Measurements from ENCODE around the gene CAMKK2.
A peak's percentile ranks its signal among the peaks of the same experiment; 100 is the strongest.
"Not testable (repeated sequence)": the region's sequence is repeated elsewhere in the genome, so short reads cannot be mapped to it uniquely, and the experiment has no call there.

Gene CAMKK2

GRCh38 chr12:121245031-121245430 is 51.5 kb downstream of the CAMKK2 start:
- no peak for DNase-seq

DNA sequence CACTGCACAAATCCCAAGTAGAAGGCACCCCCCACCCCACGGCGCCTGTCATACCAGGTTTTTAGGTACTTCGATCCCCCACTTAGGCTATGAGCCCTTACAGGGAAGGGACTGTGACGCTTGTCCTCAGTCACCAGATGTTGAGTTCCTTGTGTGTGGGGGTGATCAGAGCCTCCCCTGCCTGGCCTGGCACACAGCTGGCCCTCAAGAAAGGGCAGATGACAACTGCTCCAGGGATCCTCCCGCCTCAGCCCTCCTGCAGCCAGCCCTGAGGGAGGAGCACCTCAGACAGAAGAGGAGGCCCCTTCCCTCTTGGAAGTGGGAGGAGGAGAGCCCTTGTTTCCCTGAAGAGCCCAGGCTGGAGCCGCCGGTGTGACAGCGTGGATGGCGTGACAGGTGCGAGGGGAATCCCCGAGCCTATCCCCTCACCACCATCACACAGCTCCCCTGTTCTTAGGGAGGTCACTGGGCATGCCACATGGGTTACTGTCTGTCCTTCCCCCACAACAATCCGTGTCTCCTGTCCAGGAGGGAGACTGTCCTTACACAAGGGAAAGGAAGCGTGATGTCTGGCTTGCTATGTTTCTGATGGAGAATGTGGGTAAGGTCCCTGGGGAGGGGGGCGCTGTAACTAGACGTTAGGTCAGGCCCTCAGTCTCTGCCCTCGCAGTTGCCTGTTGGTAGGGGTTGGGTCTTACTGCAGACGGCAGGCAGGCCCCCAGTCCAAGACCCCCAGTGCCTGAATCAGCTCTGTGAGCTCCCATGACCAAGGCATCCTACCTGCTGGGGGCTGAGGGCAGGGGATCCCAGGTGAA is 55.1 kb downstream of the CAMKK2 start:
- no peak for DNase-seq

DNA sequence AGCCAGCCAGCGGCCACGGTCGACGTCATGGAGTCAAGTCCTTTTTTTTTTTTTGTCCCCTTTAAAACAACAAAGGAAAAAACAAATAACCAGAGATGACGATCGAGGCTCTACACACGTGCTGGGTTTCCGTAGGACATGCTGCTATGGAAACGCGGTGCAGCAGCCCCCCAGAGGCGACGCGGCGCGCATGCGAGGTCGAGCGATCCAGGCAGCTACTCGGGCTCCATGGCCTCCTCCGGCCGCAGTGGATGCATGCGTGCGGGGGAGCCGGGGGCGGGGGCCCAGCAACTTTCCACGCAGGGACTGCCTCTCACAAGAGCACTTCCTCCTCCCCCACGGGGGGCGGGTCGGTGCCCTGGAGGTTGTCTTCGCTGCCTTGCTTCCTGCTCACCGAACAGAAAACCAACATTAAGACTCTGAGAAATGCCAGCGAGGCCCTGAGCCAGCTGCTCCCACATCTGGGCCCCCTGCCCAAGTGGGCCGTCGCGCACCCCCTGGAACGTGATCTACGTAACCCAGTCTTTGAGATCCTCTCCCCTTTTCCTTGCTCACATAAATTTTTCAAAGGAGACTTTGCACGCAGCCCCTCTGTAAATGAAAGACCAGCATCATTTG is 55.9 kb downstream of the CAMKK2 start:
- DNase-seq, result no peak

- no peak for DNase-seq
These were observed 56.5 kb downstream of the CAMKK2 start for GRCh38 chr12:121240062-121240420.

DNA sequence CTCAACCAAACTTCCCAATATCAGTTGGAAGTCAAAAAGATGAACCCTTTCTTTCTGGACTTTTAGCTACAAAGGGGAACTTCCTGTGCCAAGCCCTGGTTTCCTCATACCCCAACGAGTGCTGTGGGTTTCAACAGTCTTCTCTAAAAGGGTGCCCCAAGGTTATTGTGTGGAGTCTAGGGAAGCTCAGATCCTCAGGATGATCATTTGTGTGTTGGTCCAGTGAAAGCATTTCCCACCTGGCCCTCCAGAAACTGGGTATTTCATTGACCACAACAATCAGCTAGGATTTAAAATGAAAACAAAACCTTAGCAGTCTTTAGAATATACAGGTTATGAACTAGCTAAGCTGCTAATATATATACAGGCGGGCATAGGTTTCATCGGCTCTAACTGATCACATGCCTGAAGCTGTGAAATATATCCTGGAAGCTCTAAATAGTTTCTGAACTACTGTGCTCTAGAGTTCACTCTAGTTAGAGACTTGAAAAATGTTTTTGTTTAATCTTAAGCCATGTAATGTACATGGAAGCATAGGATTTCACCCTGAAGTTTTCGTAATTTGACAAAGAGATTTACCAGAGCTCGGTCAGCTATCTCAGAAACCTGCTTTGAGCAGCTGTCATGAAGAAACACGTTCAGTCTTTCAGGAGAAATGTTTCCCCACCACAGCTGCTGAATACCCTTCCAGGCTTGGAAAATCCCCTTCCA is 57.0 kb downstream of the CAMKK2 start:
- no peak for DNase-seq

DNA sequence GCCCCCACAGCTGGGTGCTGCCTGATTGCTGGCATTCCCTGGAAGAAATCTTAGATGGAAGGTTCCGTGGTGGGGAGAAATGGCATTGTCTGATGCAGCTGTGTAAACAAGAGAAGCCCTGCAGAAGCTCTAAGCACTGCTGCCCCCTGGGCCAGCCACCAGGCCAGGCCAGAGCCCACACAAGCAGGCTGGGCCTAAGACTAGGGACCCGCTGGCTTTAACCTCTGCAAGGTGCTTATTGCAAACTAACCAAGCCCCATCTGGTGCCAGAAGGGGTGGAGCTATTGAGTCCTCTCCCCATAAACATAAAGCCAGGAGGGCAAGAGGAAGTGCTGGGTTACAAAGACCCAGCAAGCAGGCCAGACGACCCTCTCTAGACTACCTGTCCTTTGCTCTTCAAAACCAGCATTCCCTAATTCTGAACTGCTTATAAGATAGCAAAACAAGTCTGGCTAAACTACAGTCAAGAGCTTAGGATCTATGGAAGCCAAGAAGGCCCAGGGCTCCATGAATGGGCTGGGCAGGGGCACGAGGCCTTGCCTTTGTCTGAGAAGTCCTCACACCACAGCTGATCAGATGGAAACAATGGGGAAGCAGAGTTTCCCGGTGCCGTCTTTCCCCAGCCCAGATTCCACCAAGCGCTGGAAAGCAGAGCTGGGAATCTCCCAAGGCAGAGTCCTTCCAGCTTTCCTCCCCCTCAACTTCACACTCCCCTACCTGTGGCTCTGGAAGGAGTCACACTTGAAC is 57.7 kb downstream of the CAMKK2 start:
- DNase-seq, result peak; percentile 21

DNA sequence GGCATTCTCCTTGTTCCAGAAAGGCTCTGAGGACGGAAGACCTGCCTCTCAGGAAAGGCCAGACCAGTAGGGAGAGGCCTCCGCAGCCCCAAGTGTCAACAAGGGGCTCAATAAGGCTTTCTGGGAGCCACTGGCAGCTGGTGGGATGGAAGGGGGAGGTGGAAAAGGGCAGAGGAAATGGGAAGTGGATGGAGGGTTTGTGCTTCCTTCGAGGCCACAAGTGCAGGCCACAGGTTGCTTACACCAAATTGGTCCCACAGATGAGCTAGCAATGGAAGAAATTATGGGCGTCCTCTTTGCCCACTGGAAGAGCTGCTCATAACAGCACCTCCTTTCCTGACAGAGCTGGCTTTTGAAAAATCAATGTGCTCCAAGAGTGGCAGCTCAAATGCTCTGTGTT is 58.4 kb downstream of the CAMKK2 start:
- DNase-seq, result no peak

DNA sequence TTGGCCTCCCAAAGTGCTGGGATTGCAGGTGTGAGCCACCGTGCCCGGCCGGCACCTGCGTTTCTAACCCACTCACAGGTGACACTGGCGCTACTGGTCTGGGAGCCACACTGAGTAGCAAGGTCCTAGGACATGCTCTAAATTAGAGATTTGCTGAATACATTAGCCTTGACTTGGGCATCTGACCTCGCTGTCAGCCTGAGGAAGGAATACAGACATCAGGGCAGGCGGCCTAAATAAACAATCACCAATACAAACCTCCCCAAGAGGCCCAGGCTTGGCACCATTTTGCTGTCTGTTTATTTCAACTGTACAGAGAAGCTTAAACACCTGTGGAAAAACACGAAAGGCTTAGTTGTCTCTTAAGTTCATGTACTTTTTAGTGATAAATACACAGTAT is 59.1 kb downstream of the CAMKK2 start:
- DNase-seq, result no peak

DNA sequence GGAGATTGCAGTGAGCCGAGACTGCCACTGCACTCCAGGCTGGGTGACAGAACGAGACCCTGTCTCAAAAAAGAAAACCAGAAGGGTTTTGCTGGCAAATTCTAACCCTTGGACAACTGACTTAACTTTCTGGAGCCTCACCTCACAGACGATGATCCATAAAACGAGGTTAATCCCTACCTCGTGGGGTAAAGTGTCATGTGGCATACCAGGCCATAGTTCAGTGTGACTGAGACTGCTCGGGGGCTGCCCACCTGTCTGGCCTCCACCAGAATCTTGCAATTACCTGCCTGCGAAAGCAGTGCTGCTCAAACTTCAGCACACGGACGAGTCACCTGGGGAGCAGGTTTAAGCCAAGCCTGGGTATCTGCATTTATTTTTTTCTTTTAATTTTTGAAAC is 59.7 kb downstream of the CAMKK2 start:
- DNase-seq, result no peak

DNA sequence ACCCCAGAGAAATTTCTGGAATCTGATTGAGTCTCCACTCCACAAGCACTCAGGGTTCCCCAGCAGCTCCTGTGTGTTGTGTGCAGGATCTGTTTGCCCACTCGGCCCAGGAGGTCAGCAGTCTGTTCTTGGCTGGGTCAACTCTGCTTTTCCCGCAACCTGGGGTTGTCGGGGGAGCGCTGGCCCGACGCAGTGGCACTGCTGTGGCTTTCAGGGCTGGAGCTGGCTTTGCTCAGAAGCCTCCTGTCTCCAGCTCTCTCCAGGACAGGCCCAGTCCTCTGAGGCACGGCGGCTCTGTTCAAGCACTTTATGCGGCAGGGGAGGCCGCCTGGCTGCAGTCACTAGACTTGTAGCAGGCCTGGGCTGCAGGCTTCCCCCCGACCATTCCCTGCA is 62.9 kb downstream of the CAMKK2 start:
- DNase-seq, result no peak

GRCh38 chr12:121232977-121233627 is 63.4 kb downstream of the CAMKK2 start:
- no peak for DNase-seq

DNA sequence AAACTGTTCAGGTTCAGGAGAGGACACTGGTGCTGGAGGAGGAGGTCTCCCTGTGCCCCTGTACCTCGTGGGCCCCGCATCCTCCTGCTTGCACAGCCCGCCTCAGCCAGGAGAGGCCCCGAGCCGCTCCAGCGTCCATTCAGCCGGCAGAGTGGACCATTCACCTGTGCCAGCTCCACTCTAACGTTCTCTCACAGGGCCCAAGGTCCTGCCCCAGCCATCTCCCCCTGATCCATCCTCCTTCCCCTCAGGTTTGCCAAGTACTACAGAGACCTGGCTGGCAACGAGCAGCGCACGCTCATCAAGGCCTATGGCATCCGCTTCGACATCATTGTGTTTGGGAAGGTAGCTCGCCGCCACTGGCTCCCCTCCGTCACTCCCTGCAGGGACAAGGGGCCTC is 64.3 kb downstream of the CAMKK2 start:
- no peak for DNase-seq

GRCh38 chr12:121230538-121230907 is 66.0 kb downstream of the CAMKK2 start:
- DNase-seq, result no peak

DNA sequence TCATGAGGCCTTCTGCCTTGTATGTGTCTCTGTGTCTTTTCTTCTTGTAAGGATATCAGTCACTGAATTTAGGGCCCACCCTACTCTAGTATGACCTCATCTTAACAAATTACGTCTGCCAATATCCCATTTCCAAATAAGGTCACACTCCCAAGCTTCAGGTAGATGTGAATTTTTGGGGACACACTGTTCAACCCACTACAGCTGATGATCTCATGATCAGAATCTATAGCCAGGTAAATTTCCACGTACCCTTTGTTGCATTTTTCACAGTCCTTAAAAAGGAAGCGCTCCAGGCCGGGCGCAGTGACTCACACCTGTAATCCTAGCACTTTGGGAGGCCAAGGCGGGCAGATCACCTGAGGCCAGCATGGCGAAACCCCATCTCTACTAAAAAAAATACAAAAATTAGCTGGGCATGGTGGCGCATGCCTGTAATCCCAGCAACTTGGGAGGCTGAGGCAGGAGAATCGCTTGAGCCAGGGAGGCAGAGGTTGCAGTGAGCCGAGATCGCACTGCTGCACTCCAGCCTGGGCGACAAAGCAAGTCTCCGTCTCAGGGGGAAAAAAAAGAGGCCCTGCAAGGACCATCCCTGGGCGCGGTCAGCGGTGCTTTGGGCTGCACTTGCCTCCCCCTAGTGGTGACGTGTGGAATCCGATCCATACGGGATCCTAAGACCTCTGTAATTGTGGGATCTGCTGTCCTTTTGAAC is 66.5 kb downstream of the CAMKK2 start:
- not testable (repeated sequence) for DNase-seq

GRCh38 chr12:121228919-121229665 is 67.4 kb downstream of the CAMKK2 start:
- DNase-seq, result no peak

DNA sequence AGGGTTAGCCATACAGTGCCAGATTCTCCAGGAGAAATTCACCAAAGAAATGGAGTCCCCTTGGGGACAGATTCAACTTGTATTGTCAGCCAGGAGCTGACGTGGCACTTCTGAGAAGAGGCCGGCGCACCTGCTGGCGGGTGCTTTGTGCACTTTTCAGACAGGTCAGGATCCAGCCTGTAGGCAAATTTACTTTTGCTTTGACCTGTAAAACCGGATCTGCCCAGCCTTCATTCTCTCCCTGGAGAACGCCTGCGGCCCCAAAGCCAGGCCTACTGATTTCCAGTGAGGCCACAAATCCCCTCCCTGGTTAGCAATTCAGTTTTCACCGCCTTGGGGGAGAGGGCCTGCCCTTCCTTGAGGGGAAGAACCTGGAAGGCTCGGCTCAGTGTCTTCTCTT is 69.2 kb downstream of the CAMKK2 start:
- no peak for DNase-seq

- not testable (repeated sequence) for DNase-seq
These were observed 69.6 kb downstream of the CAMKK2 start for GRCh38 chr12:121226871-121227270.

- no peak for DNase-seq
These were observed 70.1 kb downstream of the CAMKK2 start for GRCh38 chr12:121226399-121226798.

DNA sequence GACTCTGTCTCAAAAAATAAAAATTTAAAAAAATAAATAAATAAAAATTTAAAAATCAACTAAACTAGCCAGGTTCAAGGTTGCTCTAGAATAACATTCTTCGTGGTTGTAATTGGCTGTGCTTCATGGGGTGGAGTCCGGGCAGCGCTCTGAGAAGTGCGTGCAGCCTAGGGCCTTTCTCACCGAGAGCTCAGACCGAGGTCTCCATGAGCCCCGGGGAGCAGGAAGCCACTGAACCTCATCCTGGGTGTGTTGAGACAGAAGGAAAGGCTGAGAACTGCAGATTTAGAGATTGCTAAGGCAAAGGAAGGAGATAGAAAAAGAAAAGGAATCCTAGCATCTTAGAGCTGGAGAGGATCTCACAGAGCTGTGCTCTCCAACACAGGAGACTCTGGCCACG is 71.9 kb downstream of the CAMKK2 start:
- DNase-seq, result no peak

- DNase-seq, result no peak
These were observed 72.9 kb downstream of the CAMKK2 start for GRCh38 chr12:121223292-121224285.

All from NCI-H2107 (cell line).